K562 (cell line): ENCODE results near the gene SPTLC2. TPM values are rescaled to one million over a fixed set of nuclear protein-coding genes. Genes with fewer than 3 reads are reported as not detected.

Experiments
- ARID4B ChIP-seq: sonication (generic); formaldehyde crosslinking; IDR thresholded peaks from 2 replicates; pipeline ENCODE4 v1.8.0; 2022; ENCODE audit warnings: mild to moderate bottlenecking, missing genetic modification reagents
- BCL6 ChIP-seq: fragments of 250-450 bp; sonication (Bioruptor Pico); IDR thresholded peaks from 2 replicates; pipeline ENCODE4 v1.4.0; 2020
- CEBPG ChIP-seq, 3 experiments: fragments of 200-800 bp in 1 of 3; sonication (Bioruptor generic) in 1 of 3; sonication (generic) in 1 of 3; formaldehyde crosslinking in 1 of 3; IDR thresholded peaks in 2 of 3; conservative IDR thresholded peaks in 1 of 3; 2 replicates each; pipeline versions ENCODE4 v1.6.1 to v1.8.0; 2016 to 2022; ENCODE audit warnings: missing compliant biosample characterization in 2 of 3, missing genetic modification characterization in 2 of 3, mild to moderate bottlenecking in 1 of 3, missing genetic modification reagents in 1 of 3
- GATA2 ChIP-seq: sonication (generic); formaldehyde crosslinking; IDR thresholded peaks from 2 replicates; pipeline ENCODE4 v1.4.0; 2020; ENCODE audit warnings: mild to moderate bottlenecking, missing genetic modification reagents
- HDAC1 ChIP-seq, 2 experiments: fragments of 450-650 bp; IDR thresholded peaks; 2 replicates each; pipeline ENCODE4 v1.6.1; 2016 to 2017; ENCODE audit warnings: inconsistent platforms in 1 of 2, mild to moderate bottlenecking in 1 of 2, moderate library complexity in 1 of 2
- HDAC8 ChIP-seq: fragments of 450-650 bp; IDR thresholded peaks from 2 replicates; pipeline ENCODE4 v1.6.1; 2016; ENCODE audit warnings: mild to moderate bottlenecking, missing genetic modification characterization, moderate library complexity, missing compliant biosample characterization
- HSF4 ChIP-seq: fragments of 250-450 bp; sonication (Bioruptor Pico); IDR thresholded peaks from 2 replicates; pipeline ENCODE4 v2.1.2; 2022; ENCODE audit warnings: mild to moderate bottlenecking, moderate library complexity, borderline replicate concordance
- ILK ChIP-seq: fragments of 450-650 bp; IDR thresholded peaks from 2 replicates; pipeline ENCODE4 v1.6.1; 2016; ENCODE audit warnings: missing genetic modification characterization, low read depth, mild to moderate bottlenecking, missing compliant biosample characterization, moderate library complexity, borderline replicate concordance
- KHSRP ChIP-seq: fragments of 450-650 bp; IDR thresholded peaks from 2 replicates; pipeline ENCODE4 v1.6.1; 2017
- LCOR ChIP-seq: sonication (generic); formaldehyde crosslinking; IDR thresholded peaks from 2 replicates; pipeline ENCODE4 v1.8.0; 2022; ENCODE audit warnings: mild to moderate bottlenecking, missing genetic modification reagents
- MECOM ChIP-seq: fragments of 250-450 bp; sonication (Bioruptor Pico); IDR thresholded peaks from 2 replicates; pipeline ENCODE4 v1.8.0; 2022; ENCODE audit warnings: inconsistent platforms
- RB1 ChIP-seq: fragments of 450-650 bp; IDR thresholded peaks from 2 replicates; pipeline ENCODE4 v1.6.1; 2017; ENCODE audit warnings: low read depth, mild to moderate bottlenecking
- RBM14 ChIP-seq: fragments of 200-400 bp; formaldehyde crosslinking; IDR thresholded peaks from 2 replicates; pipeline ENCODE4 v1.6.1; 2018; ENCODE audit warnings: low read depth, mild to moderate bottlenecking, low read length, moderate library complexity, borderline replicate concordance; ENCODE audit not compliant: insufficient read depth
- SREBF1 ChIP-seq: fragments of 150-350 bp; IDR thresholded peaks from 2 replicates; pipeline ENCODE4 v1.6.1; 2014; ENCODE audit warnings: antibody characterized with exemption, low read depth, low read length, borderline replicate concordance
- TBL1XR1 ChIP-seq, 2 experiments: IDR thresholded peaks; 2 replicates each; pipeline ENCODE4 v1.6.1; 2012; ENCODE audit warnings: improper control_type of control experiment in 2 of 2, low read length in 2 of 2, mild to moderate bottlenecking in 1 of 2
- TRIM24 ChIP-seq, 2 experiments: fragments of 450-650 bp; IDR thresholded peaks; 2 replicates each; pipeline ENCODE4 v1.6.1; 2016
- ZNF232 ChIP-seq: sonication (generic); formaldehyde crosslinking; IDR thresholded peaks from 2 replicates; pipeline ENCODE4 v1.8.0; 2022; ENCODE audit warnings: mild to moderate bottlenecking, missing genetic modification reagents
- ZNF3 ChIP-seq: fragments of 250-450 bp; sonication (Bioruptor Pico); IDR thresholded peaks from 2 replicates; pipeline ENCODE4 v1.5.0; 2021; ENCODE audit warnings: mild to moderate bottlenecking, moderate library complexity
- ZNF384 ChIP-seq: IDR thresholded peaks from 2 replicates; pipeline ENCODE4 v1.6.1; 2012; ENCODE audit warnings: low read depth, low read length, improper control_type of control experiment
- polyA plus RNA-seq, 8 experiments: library from polyadenylated mRNA; depleted of rRNA in 4 of 8; stranded (reverse) in 5 of 8; unstranded in 3 of 8; fragments of >200 nt; fragmentation: Nextera tagmentation in 2 of 8; fragmentation: Illumina TruSeq in 1 of 8; extraction: Ambion mirVana in 2 of 8; extraction: Trizol in 1 of 8; gene quantifications; 2 replicates each; pipeline versions ENCODE4 v1.2.1 to v1.2.3, GENCODE V29; 2011 to 2014; ENCODE audit warnings: inconsistent platforms in 1 of 8, missing spikeins in 1 of 8
- total RNA-seq, 7 experiments: library from RNA; depleted of rRNA in 6 of 7; stranded (reverse); fragments of >200 nt in 6 of 7; fragmentation: Illumina TruSeq in 2 of 7; extraction: Trizol in 2 of 7; gene quantifications; 2 replicates each; pipeline versions ENCODE4 v1.2.1 to v1.2.3, GENCODE V29; 2011 to 2021; ENCODE audit warnings: low replicate concordance in 1 of 7
- TF ChIP-seq, protein P1 (sequence below): fragments of 250-450 bp; sonication (Bioruptor Pico); IDR thresholded peaks from 2 replicates; pipeline ENCODE4 v1.4.0; 2020; ENCODE audit warnings: mild to moderate bottlenecking, moderate library complexity
- TF ChIP-seq, protein P2 (sequence below): fragments of 250-450 bp; sonication (Bioruptor Pico); IDR thresholded peaks from 2 replicates; pipeline ENCODE4 v1.5.0; 2022; ENCODE audit warnings: mild to moderate bottlenecking

Gene SPTLC2
- total and polyA plus RNA-seq, 9 of the 15 experiments (the other 6 are each of a cell fraction or from before 2014, with no cell fraction given), result 4.5 to 30.4 (median 14.0) TPM

- TF ChIP-seq, protein P1, sequence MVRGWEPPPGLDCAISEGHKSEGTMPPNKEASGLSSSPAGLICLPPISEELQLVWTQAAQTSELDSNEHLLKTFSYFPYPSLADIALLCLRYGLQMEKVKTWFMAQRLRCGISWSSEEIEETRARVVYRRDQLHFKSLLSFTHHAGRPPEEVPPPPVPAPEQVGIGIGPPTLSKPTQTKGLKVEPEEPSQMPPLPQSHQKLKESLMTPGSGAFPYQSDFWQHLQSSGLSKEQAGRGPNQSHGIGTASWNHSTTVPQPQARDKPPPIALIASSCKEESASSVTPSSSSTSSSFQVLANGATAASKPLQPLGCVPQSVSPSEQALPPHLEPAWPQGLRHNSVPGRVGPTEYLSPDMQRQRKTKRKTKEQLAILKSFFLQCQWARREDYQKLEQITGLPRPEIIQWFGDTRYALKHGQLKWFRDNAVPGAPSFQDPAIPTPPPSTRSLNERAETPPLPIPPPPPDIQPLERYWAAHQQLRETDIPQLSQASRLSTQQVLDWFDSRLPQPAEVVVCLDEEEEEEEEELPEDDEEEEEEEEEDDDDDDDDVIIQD (CRISPR knock-in tag), result no peak
- TF ChIP-seq RBM14 (no peak), HDAC8 (tag) (no peak), HDAC1 (IDR thresholded peaks at IDR 0.05) (peak in 1 of 2 experiments; percentile 29; a peak in 1 of 4 replicates), SREBF1 (no peak), TBL1XR1 (IDR thresholded peaks at IDR 0.05; ENCODE audit: low read length in 2 of 2) (no peak), ILK (tag) (no peak), BCL6 (CRISPR knock-in tag) (no peak), ZNF3 (CRISPR knock-in tag) (no peak), LCOR (CRISPR knock-in tag) (no peak), MECOM (CRISPR knock-in tag) (no peak), RB1 (peak; percentile 74; the same call in 1 of the 2 replicates), TRIM24 (IDR thresholded peaks at IDR 0.05) (no peak), GATA2 (CRISPR knock-in tag) (no peak), KHSRP (no peak), CEBPG (CRISPR knock-in tag; IDR thresholded peaks at IDR 0.05) (no peak), CEBPG (tag; conservative IDR thresholded peaks at IDR 0.05 in 1 of 2, IDR thresholded peaks at IDR 0.05 in 1 of 2) (no peak), HSF4 (CRISPR knock-in tag) (no peak), ZNF232 (CRISPR knock-in tag) (no peak), ARID4B (CRISPR knock-in tag) (0 out of 2 replicates have a peak, but pooled peaks have one; percentile 46), ZNF384 (no peak)
- TF ChIP-seq, protein P2, sequence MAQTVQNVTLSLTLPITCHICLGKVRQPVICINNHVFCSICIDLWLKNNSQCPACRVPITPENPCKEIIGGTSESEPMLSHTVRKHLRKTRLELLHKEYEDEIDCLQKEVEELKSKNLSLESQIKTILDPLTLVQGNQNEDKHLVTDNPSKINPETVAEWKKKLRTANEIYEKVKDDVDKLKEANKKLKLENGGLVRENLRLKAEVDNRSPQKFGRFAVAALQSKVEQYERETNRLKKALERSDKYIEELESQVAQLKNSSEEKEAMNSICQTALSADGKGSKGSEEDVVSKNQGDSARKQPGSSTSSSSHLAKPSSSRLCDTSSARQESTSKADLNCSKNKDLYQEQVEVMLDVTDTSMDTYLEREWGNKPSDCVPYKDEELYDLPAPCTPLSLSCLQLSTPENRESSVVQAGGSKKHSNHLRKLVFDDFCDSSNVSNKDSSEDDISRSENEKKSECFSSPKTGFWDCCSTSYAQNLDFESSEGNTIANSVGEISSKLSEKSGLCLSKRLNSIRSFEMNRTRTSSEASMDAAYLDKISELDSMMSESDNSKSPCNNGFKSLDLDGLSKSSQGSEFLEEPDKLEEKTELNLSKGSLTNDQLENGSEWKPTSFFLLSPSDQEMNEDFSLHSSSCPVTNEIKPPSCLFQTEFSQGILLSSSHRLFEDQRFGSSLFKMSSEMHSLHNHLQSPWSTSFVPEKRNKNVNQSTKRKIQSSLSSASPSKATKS (CRISPR knock-in tag), result no peak
Measured at GRCh38 chr14:77616454-77617229, at the start of gene SPTLC2 (continued).
